Lower leg skin (tissue), 3 donors: ENCODE data around the gene ACKR2.

Source experiments
- POLR2A ChIP-seq, 2 donors: fragments of 450-650 bp; IDR thresholded peaks; one replicate each; pipeline ENCODE4 v1.6.1; 2016 to 2017; ENCODE audit warnings: antibody characterized with exemption in 2 of 2, mild to moderate bottlenecking in 1 of 2, moderate library complexity in 1 of 2
- TF ChIP-seq, protein P1 (sequence below), 3 donors: fragments of 450-650 bp; IDR thresholded peaks; one replicate each; pipeline ENCODE4 v1.5.1; 2016; ENCODE audit warnings: antibody characterized with exemption in 3 of 3, mild to moderate bottlenecking in 3 of 3, moderate library complexity in 2 of 3

- TF ChIP-seq, protein P1, sequence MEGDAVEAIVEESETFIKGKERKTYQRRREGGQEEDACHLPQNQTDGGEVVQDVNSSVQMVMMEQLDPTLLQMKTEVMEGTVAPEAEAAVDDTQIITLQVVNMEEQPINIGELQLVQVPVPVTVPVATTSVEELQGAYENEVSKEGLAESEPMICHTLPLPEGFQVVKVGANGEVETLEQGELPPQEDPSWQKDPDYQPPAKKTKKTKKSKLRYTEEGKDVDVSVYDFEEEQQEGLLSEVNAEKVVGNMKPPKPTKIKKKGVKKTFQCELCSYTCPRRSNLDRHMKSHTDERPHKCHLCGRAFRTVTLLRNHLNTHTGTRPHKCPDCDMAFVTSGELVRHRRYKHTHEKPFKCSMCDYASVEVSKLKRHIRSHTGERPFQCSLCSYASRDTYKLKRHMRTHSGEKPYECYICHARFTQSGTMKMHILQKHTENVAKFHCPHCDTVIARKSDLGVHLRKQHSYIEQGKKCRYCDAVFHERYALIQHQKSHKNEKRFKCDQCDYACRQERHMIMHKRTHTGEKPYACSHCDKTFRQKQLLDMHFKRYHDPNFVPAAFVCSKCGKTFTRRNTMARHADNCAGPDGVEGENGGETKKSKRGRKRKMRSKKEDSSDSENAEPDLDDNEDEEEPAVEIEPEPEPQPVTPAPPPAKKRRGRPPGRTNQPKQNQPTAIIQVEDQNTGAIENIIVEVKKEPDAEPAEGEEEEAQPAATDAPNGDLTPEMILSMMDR (IDR thresholded peaks at IDR 0.05), result no peak
- no peak for TF ChIP-seq POLR2A (IDR thresholded peaks at IDR 0.05)
These were observed 1.3 kb upstream of the ACKR2 start for GRCh38 chr3:42807929-42808328.
